Testis (tissue), 3 donors: ENCODE measurements around the gene LYRM9. TPM values are rescaled to one million over a fixed set of nuclear protein-coding genes. Genes with fewer than 3 reads are reported as not detected.

ENCODE experiments used
- DNase-seq: peaks from one replicate; pipeline ENCODE4 v3.0.0-alpha.2; 2019
- H3K27ac ChIP-seq, 2 donors: fragments of 200-600 bp; sonication (generic); one replicate each; pipeline ENCODE4 v1.5.1; 2019
- H3K27me3 ChIP-seq: fragments of 200-600 bp; sonication (generic); one replicate; pipeline ENCODE4 v1.5.1; 2019
- H3K36me3 ChIP-seq: fragments of 200-600 bp; sonication (generic); one replicate; pipeline ENCODE4 v1.5.1; 2017; ENCODE audit warnings: low read depth; ENCODE audit errors: missing control alignments
- H3K4me1 ChIP-seq: fragments of 200-600 bp; sonication (generic); one replicate; pipeline ENCODE4 v1.5.1; 2019
- H3K4me3 ChIP-seq, 2 donors: fragments of 200-600 bp; sonication (generic); one replicate each; pipeline ENCODE4 v1.5.1; 2017 to 2019
- H3K9me3 ChIP-seq: fragments of 200-600 bp; sonication (generic); one replicate; pipeline ENCODE4 v1.5.1; 2017
- CTCF ChIP-seq, 3 experiments: fragments of 450-650 bp in 2 of 3; fragments of 200-600 bp in 1 of 3; sonication (generic) in 1 of 3; IDR thresholded peaks; one replicate each; pipeline ENCODE4 v1.5.1; 2016 to 2019; ENCODE audit warnings: antibody characterized with exemption in 3 of 3, mild to moderate bottlenecking in 2 of 3, moderate library complexity in 1 of 3
- POLR2A ChIP-seq: fragments of 450-650 bp; IDR thresholded peaks from one replicate; pipeline ENCODE4 v1.6.1; 2017; ENCODE audit warnings: antibody characterized with exemption, mild to moderate bottlenecking, moderate library complexity
- WGBS, 2 donors: methylation state at CpG; one replicate each; pipeline ENCODE4 v1.1.5; 2018; 5-methylcytosine and 5-hydroxymethylcytosine counted together
- intact Hi-C: fragments of 100-400 bp; cut with DNase I; formaldehyde crosslinking; loops from one replicate; pipeline ENCODE4 v1.15.1; 2023; ENCODE audit warnings: low total_unique reads
- polyA plus RNA-seq: library from polyadenylated mRNA; stranded (reverse); fragments of 350-450 nt; fragmentation: Illumina TruSeq; extraction: RNeasy Lipid Tissue Mini Kit (QIAGEN cat#74804); gene quantifications from one replicate; pipeline ENCODE4 v1.2.3, GENCODE V29; 2014; ENCODE audit warnings: low read depth, low replicate concordance; ENCODE audit not compliant: insufficient read depth
- total RNA-seq, 2 donors: library from RNA; depleted of rRNA; stranded (reverse); fragments of >200 nt; gene quantifications; one replicate each; pipeline ENCODE4 v1.2.3, GENCODE V29; 2016

LYRM9 gene
- total and polyA plus RNA-seq, 3 donors from 2014 or later = 31.6 to 60.2 (median 42.9) TPM

GRCh38 chr17:27862004-27862403, 31.2 kb downstream of the LYRM9 start:
- Histone ChIP-seq H3K4me3 (no peak overlapping the region), H3K9me3 (no peaks in the 10 kb centered on the region), H3K27ac (no peak overlapping the region), H3K36me3 (no peaks in the 10 kb centered on the region), H3K27me3 (no peaks in the 10 kb centered on the region), H3K4me1 (no peaks in the 10 kb centered on the region)
- no peak for TF ChIP-seq POLR2A
- intact Hi-C loops = no loop called here
- WGBS, 2 donors = 95 to 100% methylated on average over 4 of the region's 4 CpGs
- no peak for DNase-seq

GRCh38 chr17:27860971-27861664, 32.0 kb downstream of the LYRM9 start:
- H3K27me3 ChIP-seq = no peaks in the 10 kb centered on the region
- H3K9me3 ChIP-seq = no peaks in the 10 kb centered on the region
- intact Hi-C loops = no loop called here
- DNase-seq = no peak
- H3K4me3 ChIP-seq = no peak overlapping the region
- no peaks in the 10 kb centered on the region for H3K36me3 ChIP-seq
- TF ChIP-seq CTCF (IDR thresholded peaks at IDR 0.05) (no peak), POLR2A (no peak)
- no peaks in the 10 kb centered on the region for H3K4me1 ChIP-seq
- 86 to 91% methylated on average over 3 of the region's 3 CpGs for WGBS, 2 donors
- H3K27ac ChIP-seq = no peak overlapping the region

GRCh38 chr17:27858621-27859305, 34.4 kb downstream of the LYRM9 start:
- Histone ChIP-seq H3K27me3 (no peaks in the 10 kb centered on the region), H3K4me3 (no peak overlapping the region), H3K9me3 (no peaks in the 10 kb centered on the region), H3K27ac (no peak overlapping the region), H3K36me3 (no peaks in the 10 kb centered on the region), H3K4me1 (no peaks in the 10 kb centered on the region)
- WGBS, 2 donors = 92 to 98% methylated on average over 6 of the region's 6 CpGs
- intact Hi-C loops = no loop called here
- DNase-seq = no peak
- TF ChIP-seq POLR2A (no peak), CTCF (IDR thresholded peaks at IDR 0.05) (no peak)

- Histone ChIP-seq H3K27ac (no peak overlapping the region), H3K4me3 (no peak overlapping the region), H3K9me3 (no peaks in the 10 kb centered on the region), H3K4me1 (no peaks in the 10 kb centered on the region), H3K27me3 (no peaks in the 10 kb centered on the region), H3K36me3 (no peaks in the 10 kb centered on the region)
- no peak for TF ChIP-seq CTCF (IDR thresholded peaks at IDR 0.05)
- TF ChIP-seq POLR2A = no peak
- DNase-seq = no peak
- WGBS, 2 donors = 77 to 89% methylated on average over 5 of the region's 5 CpGs
- intact Hi-C loops = no loop called here
These were observed 36.3 kb downstream of the LYRM9 start for GRCh38 chr17:27856676-27857432.

GRCh38 chr17:27855454-27855853, 37.7 kb downstream of the LYRM9 start:
- no peaks in the 10 kb centered on the region for H3K4me1 ChIP-seq
- H3K36me3 ChIP-seq = no peaks in the 10 kb centered on the region
- intact Hi-C loops = no loop called here
- whole genome bisulfite sequencing, 2 donors = 93 to 94% methylated on average over 3 of the region's 3 CpGs
- no peaks in the 10 kb centered on the region for H3K9me3 ChIP-seq
- TF ChIP-seq CTCF (IDR thresholded peaks at IDR 0.05) (no peak), POLR2A (no peak)
- H3K27ac ChIP-seq = no peak overlapping the region
- H3K27me3 ChIP-seq = no peaks in the 10 kb centered on the region
- DNase-seq = no peak
- H3K4me3 ChIP-seq = no peak overlapping the region
